ENCODE measurements around the gene OTOA.

DNA sequence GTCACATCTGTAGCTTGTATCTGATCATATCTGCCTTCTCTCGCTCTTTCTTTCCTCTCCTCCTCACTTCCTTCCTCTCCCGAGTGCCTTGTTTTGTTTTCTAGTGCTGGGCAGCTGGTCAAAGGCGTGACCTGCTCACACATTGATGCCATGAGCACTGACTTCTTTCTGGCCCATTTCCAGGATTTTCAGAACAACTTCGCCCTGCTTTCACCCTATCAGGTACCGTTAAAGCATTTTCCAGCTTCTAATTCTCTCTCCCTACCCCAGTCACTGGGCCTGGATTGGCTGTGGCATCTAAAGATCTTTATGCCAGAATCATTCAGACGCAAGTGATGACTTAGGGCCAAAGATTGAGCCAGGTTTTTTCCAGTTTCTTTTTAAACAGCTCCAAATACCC, 55.5 kb downstream of the OTOA start:
- TF ChIP-seq, protein P1, sequence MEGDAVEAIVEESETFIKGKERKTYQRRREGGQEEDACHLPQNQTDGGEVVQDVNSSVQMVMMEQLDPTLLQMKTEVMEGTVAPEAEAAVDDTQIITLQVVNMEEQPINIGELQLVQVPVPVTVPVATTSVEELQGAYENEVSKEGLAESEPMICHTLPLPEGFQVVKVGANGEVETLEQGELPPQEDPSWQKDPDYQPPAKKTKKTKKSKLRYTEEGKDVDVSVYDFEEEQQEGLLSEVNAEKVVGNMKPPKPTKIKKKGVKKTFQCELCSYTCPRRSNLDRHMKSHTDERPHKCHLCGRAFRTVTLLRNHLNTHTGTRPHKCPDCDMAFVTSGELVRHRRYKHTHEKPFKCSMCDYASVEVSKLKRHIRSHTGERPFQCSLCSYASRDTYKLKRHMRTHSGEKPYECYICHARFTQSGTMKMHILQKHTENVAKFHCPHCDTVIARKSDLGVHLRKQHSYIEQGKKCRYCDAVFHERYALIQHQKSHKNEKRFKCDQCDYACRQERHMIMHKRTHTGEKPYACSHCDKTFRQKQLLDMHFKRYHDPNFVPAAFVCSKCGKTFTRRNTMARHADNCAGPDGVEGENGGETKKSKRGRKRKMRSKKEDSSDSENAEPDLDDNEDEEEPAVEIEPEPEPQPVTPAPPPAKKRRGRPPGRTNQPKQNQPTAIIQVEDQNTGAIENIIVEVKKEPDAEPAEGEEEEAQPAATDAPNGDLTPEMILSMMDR (IDR thresholded peaks at IDR 0.05) = no peak
- TF ChIP-seq POLR2A (IDR thresholded peaks at IDR 0.05) = no peak

All from transverse colon (tissue), 3 donors.